ENCODE data around the gene ADAMTS2. TPM values are rescaled to one million over a fixed set of nuclear protein-coding genes. Genes with fewer than 3 reads are reported as not detected.

ADAMTS2 gene
- total and polyA plus RNA-seq, 2 experiments from 2014 or later, result 1.6 to 8.1 TPM

DNA sequence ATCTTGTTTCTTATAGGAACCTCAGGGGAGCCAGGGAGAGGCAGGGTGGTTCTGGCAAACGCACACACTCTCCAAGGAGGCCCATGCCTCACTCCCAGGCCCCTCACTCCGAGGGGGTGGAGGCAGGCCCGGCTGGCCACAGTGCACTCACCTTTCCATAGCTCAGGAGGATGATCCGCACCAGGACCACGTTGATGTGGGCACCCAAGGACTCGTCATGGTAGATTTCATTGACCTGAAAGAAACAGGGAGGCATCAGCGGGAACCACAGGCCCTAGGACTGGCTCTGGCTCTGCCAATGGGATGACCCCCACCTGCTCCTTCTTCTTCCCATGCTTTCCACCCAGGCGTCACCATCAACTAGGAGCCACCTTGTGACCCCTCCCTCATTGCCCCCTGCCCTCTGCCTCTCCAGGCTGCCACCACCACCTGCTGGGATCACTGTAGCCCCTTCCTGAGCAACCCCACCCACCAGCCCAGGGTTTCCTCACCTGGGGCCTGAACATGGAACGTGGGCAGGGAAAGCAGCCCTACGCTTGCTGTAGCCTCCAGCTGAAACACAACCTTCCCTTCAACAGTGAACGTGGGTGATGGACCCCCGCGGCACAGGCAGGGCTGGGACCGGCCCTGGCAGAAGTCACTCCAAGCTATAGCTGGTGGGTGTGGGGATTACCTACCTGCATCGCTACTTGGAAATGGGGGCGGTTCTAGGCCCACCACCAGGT is 164.2 kb downstream of the ADAMTS2 start:
- Mint-ChIP-seq H3K27me3 (ENCODE audit: insufficient read depth, low read depth, poor library complexity) (peaks cover 10% of the 10 kb centered on the region), H3K36me3 (ENCODE audit: low read depth) (no peaks in the 10 kb centered on the region), H3K9me3 (no peaks in the 10 kb centered on the region; the same call in 2 of the 3 replicates), H3K4me1 (peaks cover 21% of the 10 kb centered on the region), H3K4me3 (no peak overlapping the region), H3K27ac (peak overlapping the region; percentile 49; the same call in 1 of the 2 replicates)
- H3K36me3 ChIP-seq (ENCODE audit: insufficient read depth), result no peaks in the 10 kb centered on the region
- H3K27ac ChIP-seq (ENCODE audit: low read depth), result no peak overlapping the region
- no peaks in the 10 kb centered on the region for H4K20me1 ChIP-seq (replicated peaks; ENCODE audit: insufficient read depth)
- H3K4me1 ChIP-seq (ENCODE audit: insufficient read depth), result no peaks in the 10 kb centered on the region
- TF ChIP-seq STAT1 (IDR thresholded peaks at IDR 0.05; ENCODE audit: unreplicated experiment) (no peak), POLR2AphosphoS5 (IDR thresholded peaks at IDR 0.05; ENCODE audit: low read depth) (no peak), EZH2phosphoT487 (IDR thresholded peaks at IDR 0.05; ENCODE audit: unreplicated experiment) (no peak), NANOG (IDR thresholded peaks at IDR 0.05; ENCODE audit: borderline replicate concordance) (no peak), ZNF114 (CRISPR knock-in tag; IDR thresholded peaks at IDR 0.05) (no peak), ZNF331 (CRISPR knock-in tag; IDR thresholded peaks at IDR 0.05; ENCODE audit: low read depth) (no peak), CREB1 (CRISPR knock-in tag; IDR thresholded peaks at IDR 0.05; ENCODE audit: low read depth) (no peak), JUNB (IDR thresholded peaks at IDR 0.05; ENCODE audit: unreplicated experiment) (no peak), EZH2 (IDR thresholded peaks at IDR 0.05; ENCODE audit: low read depth, unreplicated experiment) (no peak)
- TF ChIP-seq, protein P1, sequence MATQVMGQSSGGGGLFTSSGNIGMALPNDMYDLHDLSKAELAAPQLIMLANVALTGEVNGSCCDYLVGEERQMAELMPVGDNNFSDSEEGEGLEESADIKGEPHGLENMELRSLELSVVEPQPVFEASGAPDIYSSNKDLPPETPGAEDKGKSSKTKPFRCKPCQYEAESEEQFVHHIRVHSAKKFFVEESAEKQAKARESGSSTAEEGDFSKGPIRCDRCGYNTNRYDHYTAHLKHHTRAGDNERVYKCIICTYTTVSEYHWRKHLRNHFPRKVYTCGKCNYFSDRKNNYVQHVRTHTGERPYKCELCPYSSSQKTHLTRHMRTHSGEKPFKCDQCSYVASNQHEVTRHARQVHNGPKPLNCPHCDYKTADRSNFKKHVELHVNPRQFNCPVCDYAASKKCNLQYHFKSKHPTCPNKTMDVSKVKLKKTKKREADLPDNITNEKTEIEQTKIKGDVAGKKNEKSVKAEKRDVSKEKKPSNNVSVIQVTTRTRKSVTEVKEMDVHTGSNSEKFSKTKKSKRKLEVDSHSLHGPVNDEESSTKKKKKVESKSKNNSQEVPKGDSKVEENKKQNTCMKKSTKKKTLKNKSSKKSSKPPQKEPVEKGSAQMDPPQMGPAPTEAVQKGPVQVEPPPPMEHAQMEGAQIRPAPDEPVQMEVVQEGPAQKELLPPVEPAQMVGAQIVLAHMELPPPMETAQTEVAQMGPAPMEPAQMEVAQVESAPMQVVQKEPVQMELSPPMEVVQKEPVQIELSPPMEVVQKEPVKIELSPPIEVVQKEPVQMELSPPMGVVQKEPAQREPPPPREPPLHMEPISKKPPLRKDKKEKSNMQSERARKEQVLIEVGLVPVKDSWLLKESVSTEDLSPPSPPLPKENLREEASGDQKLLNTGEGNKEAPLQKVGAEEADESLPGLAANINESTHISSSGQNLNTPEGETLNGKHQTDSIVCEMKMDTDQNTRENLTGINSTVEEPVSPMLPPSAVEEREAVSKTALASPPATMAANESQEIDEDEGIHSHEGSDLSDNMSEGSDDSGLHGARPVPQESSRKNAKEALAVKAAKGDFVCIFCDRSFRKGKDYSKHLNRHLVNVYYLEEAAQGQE (IDR thresholded peaks at IDR 0.05; ENCODE audit: unreplicated experiment), result no peak
- TF ChIP-seq, protein P2, sequence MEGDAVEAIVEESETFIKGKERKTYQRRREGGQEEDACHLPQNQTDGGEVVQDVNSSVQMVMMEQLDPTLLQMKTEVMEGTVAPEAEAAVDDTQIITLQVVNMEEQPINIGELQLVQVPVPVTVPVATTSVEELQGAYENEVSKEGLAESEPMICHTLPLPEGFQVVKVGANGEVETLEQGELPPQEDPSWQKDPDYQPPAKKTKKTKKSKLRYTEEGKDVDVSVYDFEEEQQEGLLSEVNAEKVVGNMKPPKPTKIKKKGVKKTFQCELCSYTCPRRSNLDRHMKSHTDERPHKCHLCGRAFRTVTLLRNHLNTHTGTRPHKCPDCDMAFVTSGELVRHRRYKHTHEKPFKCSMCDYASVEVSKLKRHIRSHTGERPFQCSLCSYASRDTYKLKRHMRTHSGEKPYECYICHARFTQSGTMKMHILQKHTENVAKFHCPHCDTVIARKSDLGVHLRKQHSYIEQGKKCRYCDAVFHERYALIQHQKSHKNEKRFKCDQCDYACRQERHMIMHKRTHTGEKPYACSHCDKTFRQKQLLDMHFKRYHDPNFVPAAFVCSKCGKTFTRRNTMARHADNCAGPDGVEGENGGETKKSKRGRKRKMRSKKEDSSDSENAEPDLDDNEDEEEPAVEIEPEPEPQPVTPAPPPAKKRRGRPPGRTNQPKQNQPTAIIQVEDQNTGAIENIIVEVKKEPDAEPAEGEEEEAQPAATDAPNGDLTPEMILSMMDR (conservative IDR thresholded peaks at IDR 0.05; ENCODE audit: low read depth in 2 of 2), result no peak
- TF ChIP-seq, protein P3, sequence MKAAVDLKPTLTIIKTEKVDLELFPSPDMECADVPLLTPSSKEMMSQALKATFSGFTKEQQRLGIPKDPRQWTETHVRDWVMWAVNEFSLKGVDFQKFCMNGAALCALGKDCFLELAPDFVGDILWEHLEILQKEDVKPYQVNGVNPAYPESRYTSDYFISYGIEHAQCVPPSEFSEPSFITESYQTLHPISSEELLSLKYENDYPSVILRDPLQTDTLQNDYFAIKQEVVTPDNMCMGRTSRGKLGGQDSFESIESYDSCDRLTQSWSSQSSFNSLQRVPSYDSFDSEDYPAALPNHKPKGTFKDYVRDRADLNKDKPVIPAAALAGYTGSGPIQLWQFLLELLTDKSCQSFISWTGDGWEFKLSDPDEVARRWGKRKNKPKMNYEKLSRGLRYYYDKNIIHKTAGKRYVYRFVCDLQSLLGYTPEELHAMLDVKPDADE (IDR thresholded peaks at IDR 0.05), result no peak
- TF ChIP-seq, protein P4, sequence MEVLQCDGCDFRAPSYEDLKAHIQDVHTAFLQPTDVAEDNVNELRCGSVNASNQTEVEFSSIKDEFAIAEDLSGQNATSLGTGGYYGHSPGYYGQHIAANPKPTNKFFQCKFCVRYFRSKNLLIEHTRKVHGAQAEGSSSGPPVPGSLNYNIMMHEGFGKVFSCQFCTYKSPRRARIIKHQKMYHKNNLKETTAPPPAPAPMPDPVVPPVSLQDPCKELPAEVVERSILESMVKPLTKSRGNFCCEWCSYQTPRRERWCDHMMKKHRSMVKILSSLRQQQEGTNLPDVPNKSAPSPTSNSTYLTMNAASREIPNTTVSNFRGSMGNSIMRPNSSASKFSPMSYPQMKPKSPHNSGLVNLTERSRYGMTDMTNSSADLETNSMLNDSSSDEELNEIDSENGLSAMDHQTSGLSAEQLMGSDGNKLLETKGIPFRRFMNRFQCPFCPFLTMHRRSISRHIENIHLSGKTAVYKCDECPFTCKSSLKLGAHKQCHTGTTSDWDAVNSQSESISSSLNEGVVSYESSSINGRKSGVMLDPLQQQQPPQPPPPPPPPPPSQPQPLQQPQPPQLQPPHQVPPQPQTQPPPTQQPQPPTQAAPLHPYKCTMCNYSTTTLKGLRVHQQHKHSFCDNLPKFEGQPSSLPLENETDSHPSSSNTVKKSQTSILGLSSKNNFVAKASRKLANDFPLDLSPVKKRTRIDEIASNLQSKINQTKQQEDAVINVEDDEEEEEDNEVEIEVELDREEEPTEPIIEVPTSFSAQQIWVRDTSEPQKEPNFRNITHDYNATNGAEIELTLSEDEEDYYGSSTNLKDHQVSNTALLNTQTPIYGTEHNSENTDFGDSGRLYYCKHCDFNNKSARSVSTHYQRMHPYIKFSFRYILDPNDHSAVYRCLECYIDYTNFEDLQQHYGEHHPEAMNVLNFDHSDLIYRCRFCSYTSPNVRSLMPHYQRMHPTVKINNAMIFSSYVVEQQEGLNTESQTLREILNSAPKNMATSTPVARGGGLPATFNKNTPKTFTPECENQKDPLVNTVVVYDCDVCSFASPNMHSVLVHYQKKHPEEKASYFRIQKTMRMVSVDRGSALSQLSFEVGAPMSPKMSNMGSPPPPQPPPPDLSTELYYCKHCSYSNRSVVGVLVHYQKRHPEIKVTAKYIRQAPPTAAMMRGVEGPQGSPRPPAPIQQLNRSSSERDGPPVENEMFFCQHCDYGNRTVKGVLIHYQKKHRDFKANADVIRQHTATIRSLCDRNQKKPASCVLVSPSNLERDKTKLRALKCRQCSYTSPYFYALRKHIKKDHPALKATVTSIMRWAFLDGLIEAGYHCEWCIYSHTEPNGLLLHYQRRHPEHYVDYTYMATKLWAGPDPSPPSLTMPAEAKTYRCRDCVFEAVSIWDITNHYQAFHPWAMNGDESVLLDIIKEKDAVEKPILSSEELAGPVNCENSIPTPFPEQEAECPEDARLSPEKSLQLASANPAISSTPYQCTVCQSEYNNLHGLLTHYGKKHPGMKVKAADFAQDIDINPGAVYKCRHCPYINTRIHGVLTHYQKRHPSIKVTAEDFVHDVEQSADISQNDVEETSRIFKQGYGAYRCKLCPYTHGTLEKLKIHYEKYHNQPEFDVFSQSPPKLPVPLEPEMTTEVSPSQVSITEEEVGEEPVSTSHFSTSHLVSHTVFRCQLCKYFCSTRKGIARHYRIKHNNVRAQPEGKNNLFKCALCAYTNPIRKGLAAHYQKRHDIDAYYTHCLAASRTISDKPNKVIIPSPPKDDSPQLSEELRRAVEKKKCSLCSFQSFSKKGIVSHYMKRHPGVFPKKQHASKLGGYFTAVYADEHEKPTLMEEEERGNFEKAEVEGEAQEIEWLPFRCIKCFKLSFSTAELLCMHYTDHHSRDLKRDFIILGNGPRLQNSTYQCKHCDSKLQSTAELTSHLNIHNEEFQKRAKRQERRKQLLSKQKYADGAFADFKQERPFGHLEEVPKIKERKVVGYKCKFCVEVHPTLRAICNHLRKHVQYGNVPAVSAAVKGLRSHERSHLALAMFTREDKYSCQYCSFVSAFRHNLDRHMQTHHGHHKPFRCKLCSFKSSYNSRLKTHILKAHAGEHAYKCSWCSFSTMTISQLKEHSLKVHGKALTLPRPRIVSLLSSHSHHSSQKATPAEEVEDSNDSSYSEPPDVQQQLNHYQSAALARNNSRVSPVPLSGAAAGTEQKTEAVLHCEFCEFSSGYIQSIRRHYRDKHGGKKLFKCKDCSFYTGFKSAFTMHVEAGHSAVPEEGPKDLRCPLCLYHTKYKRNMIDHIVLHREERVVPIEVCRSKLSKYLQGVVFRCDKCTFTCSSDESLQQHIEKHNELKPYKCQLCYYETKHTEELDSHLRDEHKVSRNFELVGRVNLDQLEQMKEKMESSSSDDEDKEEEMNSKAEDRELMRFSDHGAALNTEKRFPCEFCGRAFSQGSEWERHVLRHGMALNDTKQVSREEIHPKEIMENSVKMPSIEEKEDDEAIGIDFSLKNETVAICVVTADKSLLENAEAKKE (CRISPR knock-in tag; IDR thresholded peaks at IDR 0.05), result no peak
- H3K4me3 ChIP-seq, result no peak overlapping the region
- no peak overlapping the region for H3K4me2 ChIP-seq
- no peak overlapping the region for H2AFZ ChIP-seq
- H3K9me2 ChIP-seq (ENCODE audit: insufficient read depth), result no peaks in the 10 kb centered on the region
- H3F3A ChIP-seq (replicated peaks; ENCODE audit: low read depth), result no peaks in the 10 kb centered on the region
- no peak for DNase-seq (ENCODE audit: low spot score)
- no peaks in the 10 kb centered on the region for H3K27me3 ChIP-seq (ENCODE audit: insufficient read depth)
- no peaks in the 10 kb centered on the region for H3K79me2 ChIP-seq (replicated peaks; ENCODE audit: insufficient read depth)
- ATAC-seq, result no peak

All from GM23338 (cell line).